T-helper 17 cell (primary cell): Measurements from ENCODE around the gene PADI4. TPM values are rescaled to one million over a fixed set of nuclear protein-coding genes. Genes with fewer than 3 reads are reported as not detected.

ENCODE experiments used
- ATAC-seq: fragments of 150-1000 bp; cut with Tn5 transposase; 2 replicates; pipeline ENCODE4 v1.10.0; 2021; ENCODE audit warnings: mild to moderate bottlenecking, moderate library complexity
- DNase-seq, 3 donors: peaks; one replicate each; pipeline versions ENCODE4 v3.0.0 to v3.0.0-alpha.2; 2020 to 2021
- H3K9me3 ChIP-seq: one replicate; pipeline ENCODE4 v1.7.0; 2013; ENCODE audit warnings: low read length, mild to moderate bottlenecking; ENCODE audit not compliant: control insufficient read depth, poor library complexity, severe bottlenecking
- H3K27ac Mint-ChIP-seq: one replicate; pipeline ENCODE4 v1.8.0; 2022; ENCODE audit warnings: mild to moderate bottlenecking, moderate library complexity, mixed read lengths
- H3K27me3 Mint-ChIP-seq: one replicate; pipeline ENCODE4 v1.8.0; 2022; ENCODE audit warnings: mixed read lengths
- H3K36me3 Mint-ChIP-seq: one replicate; pipeline ENCODE4 v1.8.0; 2022; ENCODE audit warnings: low read depth, mixed read lengths
- H3K4me1 Mint-ChIP-seq: one replicate; pipeline ENCODE4 v1.8.0; 2022; ENCODE audit warnings: mild to moderate bottlenecking, mixed read lengths
- H3K4me3 Mint-ChIP-seq: one replicate; pipeline ENCODE4 v1.8.0; 2022; ENCODE audit warnings: mild to moderate bottlenecking, moderate library complexity, mixed read lengths
- total RNA-seq, 4 donors: library from RNA in 2 of 4; stranded (reverse) in 2 of 4; gene quantifications; one replicate each; pipeline ENCODE4 v1.2.3 and lab custom pipeline; 2022 to 2026

The PADI4 gene
- total RNA-seq, 2 donors from 2014 or later: 1.5 to 1.6 TPM

GRCh38 chr1:17351598-17352324 is 43.8 kb downstream of the PADI4 start:
- no peak overlapping the region for H3K4me3 Mint-ChIP-seq
- no peaks in the 10 kb centered on the region for H3K9me3 ChIP-seq
- H3K27me3 Mint-ChIP-seq: peaks cover 41% of the 10 kb centered on the region
- peaks cover 2% of the 10 kb centered on the region for H3K36me3 Mint-ChIP-seq
- ATAC-seq (no peak), DNase-seq (no peak)
- H3K4me1 Mint-ChIP-seq: peaks cover 8% of the 10 kb centered on the region
- H3K27ac Mint-ChIP-seq: no peak overlapping the region

GRCh38 chr1:17352419-17352909 is 44.5 kb downstream of the PADI4 start:
- H3K4me3 Mint-ChIP-seq: no peak overlapping the region
- ATAC-seq (no peak), DNase-seq (no peak)
- H3K27me3 Mint-ChIP-seq: peaks cover 37% of the 10 kb centered on the region
- H3K9me3 ChIP-seq: no peaks in the 10 kb centered on the region
- no peak overlapping the region for H3K27ac Mint-ChIP-seq
- peaks cover 8% of the 10 kb centered on the region for H3K4me1 Mint-ChIP-seq
- peaks cover 2% of the 10 kb centered on the region for H3K36me3 Mint-ChIP-seq

- H3K36me3 Mint-ChIP-seq: no peaks in the 10 kb centered on the region
- peak overlapping the region; percentile 19 for H3K27ac Mint-ChIP-seq
- ATAC-seq (no peak), DNase-seq (no peak)
- peaks cover 7% of the 10 kb centered on the region for H3K4me1 Mint-ChIP-seq
- peaks cover 29% of the 10 kb centered on the region for H3K27me3 Mint-ChIP-seq
- no peaks in the 10 kb centered on the region for H3K9me3 ChIP-seq
- H3K4me3 Mint-ChIP-seq: no peak overlapping the region
Measured at GRCh38 chr1:17355898-17356297, 47.9 kb downstream of the PADI4 start.

GRCh38 chr1:17356387-17357026 is 48.5 kb downstream of the PADI4 start:
- ATAC-seq (no peak), DNase-seq (no peak)
- Mint-ChIP-seq H3K4me1 (peaks cover 7% of the 10 kb centered on the region), H3K4me3 (no peak overlapping the region), H3K27me3 (peaks cover 28% of the 10 kb centered on the region), H3K27ac (peak overlapping the region; percentile 19), H3K36me3 (no peaks in the 10 kb centered on the region)
- H3K9me3 ChIP-seq: no peaks in the 10 kb centered on the region

- no peaks in the 10 kb centered on the region for H3K9me3 ChIP-seq
- H3K36me3 Mint-ChIP-seq: peaks cover 3% of the 10 kb centered on the region
Measured at GRCh38 chr1:17358557-17358956, 50.6 kb downstream of the PADI4 start.

GRCh38 chr1:17359031-17359430 is 51.0 kb downstream of the PADI4 start:
- DNase-seq: no peak
- Mint-ChIP-seq H3K4me1 (peaks cover 7% of the 10 kb centered on the region), H3K27me3 (peaks cover 21% of the 10 kb centered on the region), H3K36me3 (peaks cover 5% of the 10 kb centered on the region), H3K4me3 (no peak overlapping the region), H3K27ac (no peak overlapping the region)
- H3K9me3 ChIP-seq: no peaks in the 10 kb centered on the region
- ATAC-seq: no peak

More at GRCh38 chr1:17358557-17358956, 50.6 kb downstream of the PADI4 start:
- no peak for DNase-seq
- H3K4me1 Mint-ChIP-seq: peaks cover 7% of the 10 kb centered on the region
- no peak for ATAC-seq
- H3K27me3 Mint-ChIP-seq: peaks cover 18% of the 10 kb centered on the region
- no peak overlapping the region for H3K4me3 Mint-ChIP-seq
- H3K27ac Mint-ChIP-seq: no peak overlapping the region

- no peak for DNase-seq
- H3K4me1 Mint-ChIP-seq: peaks cover 7% of the 10 kb centered on the region
- ATAC-seq: no peak
- H3K4me3 Mint-ChIP-seq: no peak overlapping the region
- H3K27me3 Mint-ChIP-seq: peaks cover 28% of the 10 kb centered on the region
- no peaks in the 10 kb centered on the region for H3K9me3 ChIP-seq
- H3K27ac Mint-ChIP-seq: no peak overlapping the region
- H3K36me3 Mint-ChIP-seq: peaks cover 5% of the 10 kb centered on the region
Measured at GRCh38 chr1:17359808-17360207, 51.8 kb downstream of the PADI4 start.

GRCh38 chr1:17360272-17360956 is 52.4 kb downstream of the PADI4 start:
- H3K4me1 Mint-ChIP-seq: peaks cover 7% of the 10 kb centered on the region
- DNase-seq (no peak), ATAC-seq (no peak)
- H3K9me3 ChIP-seq: no peaks in the 10 kb centered on the region
- no peak overlapping the region for H3K4me3 Mint-ChIP-seq
- H3K36me3 Mint-ChIP-seq: peaks cover 5% of the 10 kb centered on the region
- H3K27ac Mint-ChIP-seq: no peak overlapping the region
- peaks cover 29% of the 10 kb centered on the region for H3K27me3 Mint-ChIP-seq

- no peak overlapping the region for H3K27ac Mint-ChIP-seq
- no peak for DNase-seq
- H3K36me3 Mint-ChIP-seq: peaks cover 5% of the 10 kb centered on the region
- no peak overlapping the region for H3K4me3 Mint-ChIP-seq
- no peak for ATAC-seq
- peaks cover 6% of the 10 kb centered on the region for H3K4me1 Mint-ChIP-seq
- H3K27me3 Mint-ChIP-seq: peaks cover 33% of the 10 kb centered on the region
- no peaks in the 10 kb centered on the region for H3K9me3 ChIP-seq
Measured at GRCh38 chr1:17361687-17362086, 53.7 kb downstream of the PADI4 start.

GRCh38 chr1:17363351-17363750 is 55.4 kb downstream of the PADI4 start:
- ATAC-seq (no peak), DNase-seq (no peak)
- H3K4me1 Mint-ChIP-seq: peaks cover 5% of the 10 kb centered on the region

GRCh38 chr1:17363771-17364170 is 55.8 kb downstream of the PADI4 start:
- no peak overlapping the region for H3K27ac Mint-ChIP-seq
- no peak for ATAC-seq
- H3K9me3 ChIP-seq: no peaks in the 10 kb centered on the region
- H3K4me1 Mint-ChIP-seq: peaks cover 5% of the 10 kb centered on the region
- H3K36me3 Mint-ChIP-seq: peaks cover 5% of the 10 kb centered on the region
- H3K27me3 Mint-ChIP-seq: peaks cover 46% of the 10 kb centered on the region
- DNase-seq: no peak
- H3K4me3 Mint-ChIP-seq: no peak overlapping the region

More at GRCh38 chr1:17363351-17363750, 55.4 kb downstream of the PADI4 start:
- no peak overlapping the region for H3K27ac Mint-ChIP-seq
- peaks cover 5% of the 10 kb centered on the region for H3K36me3 Mint-ChIP-seq
- no peaks in the 10 kb centered on the region for H3K9me3 ChIP-seq
- peaks cover 46% of the 10 kb centered on the region for H3K27me3 Mint-ChIP-seq
- no peak overlapping the region for H3K4me3 Mint-ChIP-seq

- Mint-ChIP-seq H3K36me3 (peaks cover 5% of the 10 kb centered on the region), H3K27me3 (peaks cover 40% of the 10 kb centered on the region), H3K27ac (no peak overlapping the region), H3K4me1 (no peaks in the 10 kb centered on the region), H3K4me3 (no peak overlapping the region)
- ATAC-seq (no peak), DNase-seq (no peak)
- H3K9me3 ChIP-seq: no peaks in the 10 kb centered on the region
Measured at GRCh38 chr1:17365293-17365692, 57.3 kb downstream of the PADI4 start.

- DNase-seq: no peak
- Mint-ChIP-seq H3K27ac (no peak overlapping the region), H3K4me1 (no peaks in the 10 kb centered on the region), H3K4me3 (no peak overlapping the region), H3K27me3 (peaks cover 21% of the 10 kb centered on the region), H3K36me3 (no peaks in the 10 kb centered on the region)
- no peaks in the 10 kb centered on the region for H3K9me3 ChIP-seq
- no peak for ATAC-seq
Measured at GRCh38 chr1:17369466-17369865, 61.5 kb downstream of the PADI4 start.
